Activated T-helper 2 cell treated with anti-CD3 and anti-CD28 coated beads, Interferon-gamma antibody, Interleukin-2, Interleukin-4, amounts not matched to agents 10 μg/mL and 5 μg/mL and 100 μg/mL, durations not matched to agents 14 hours and 24 hours and 36 hours (primary cell): Measurements from ENCODE around the gene EHD4. TPM values are rescaled to one million over a fixed set of nuclear protein-coding genes. Genes with fewer than 3 reads are reported as not detected.

Experiments used
- DNase-seq: peaks from one replicate; pipeline ENCODE4 v3.0.0; 2021; ENCODE audit warnings: low spot score
- H3K27ac Mint-ChIP-seq: one replicate; pipeline ENCODE4 v1.8.0; 2021; ENCODE audit warnings: mixed read lengths
- H3K27me3 Mint-ChIP-seq: one replicate; pipeline ENCODE4 v1.8.0; 2021; ENCODE audit warnings: low read depth, mixed read lengths
- H3K36me3 Mint-ChIP-seq: one replicate; pipeline ENCODE4 v1.8.0; 2021; ENCODE audit warnings: low read depth, mixed read lengths
- H3K4me1 Mint-ChIP-seq: one replicate; pipeline ENCODE4 v1.8.0; 2021; ENCODE audit warnings: low read depth, mixed read lengths
- H3K4me3 Mint-ChIP-seq: one replicate; pipeline ENCODE4 v1.8.0; 2021; ENCODE audit warnings: low read depth, mild to moderate bottlenecking, moderate library complexity, mixed read lengths
- H3K9me3 Mint-ChIP-seq: one replicate; pipeline ENCODE4 v1.8.0; 2021; ENCODE audit warnings: mixed read lengths
- intact Hi-C: fragments of 100-400 bp; cut with micrococcal nuclease; formaldehyde crosslinking; loops from one replicate; pipeline ENCODE4 v1.15.1; 2023
- total RNA-seq: library from RNA; stranded (reverse); gene quantifications from 2 replicates; pipeline ENCODE4 v1.2.3, GENCODE V29; 2022

EHD4 gene
- total RNA-seq, 1 donor from 2014 or later = 22.3 TPM

DNA sequence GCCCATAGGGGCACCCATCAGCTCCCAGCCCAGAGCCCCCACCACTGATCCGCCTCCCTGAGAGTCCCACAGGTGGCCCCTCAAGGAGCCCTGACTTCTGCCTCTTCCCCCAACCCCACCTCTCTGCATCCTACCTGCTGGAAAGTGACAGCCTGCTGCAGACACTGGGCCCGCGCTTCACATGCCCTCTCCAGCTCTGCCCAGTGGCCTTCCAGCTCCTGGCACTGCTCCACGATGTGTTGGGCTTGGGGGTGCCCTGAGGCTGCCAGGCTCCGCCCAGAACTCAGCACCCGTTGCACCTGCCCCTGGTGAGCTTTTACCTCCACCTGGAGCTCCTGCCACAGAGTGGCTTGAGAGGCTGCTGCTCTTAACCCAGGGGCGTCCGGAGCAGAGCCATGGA lies 98.6 kb downstream of the EHD4 start:
- H3K27ac Mint-ChIP-seq = no peak overlapping the region
- no peaks in the 10 kb centered on the region for H3K9me3 Mint-ChIP-seq
- no peak for DNase-seq
- no peaks in the 10 kb centered on the region for H3K27me3 Mint-ChIP-seq
- intact Hi-C loops = no loop called here
- no peak overlapping the region for H3K4me3 Mint-ChIP-seq
- H3K36me3 Mint-ChIP-seq = no peaks in the 10 kb centered on the region
- H3K4me1 Mint-ChIP-seq = peaks cover 12% of the 10 kb centered on the region

DNA sequence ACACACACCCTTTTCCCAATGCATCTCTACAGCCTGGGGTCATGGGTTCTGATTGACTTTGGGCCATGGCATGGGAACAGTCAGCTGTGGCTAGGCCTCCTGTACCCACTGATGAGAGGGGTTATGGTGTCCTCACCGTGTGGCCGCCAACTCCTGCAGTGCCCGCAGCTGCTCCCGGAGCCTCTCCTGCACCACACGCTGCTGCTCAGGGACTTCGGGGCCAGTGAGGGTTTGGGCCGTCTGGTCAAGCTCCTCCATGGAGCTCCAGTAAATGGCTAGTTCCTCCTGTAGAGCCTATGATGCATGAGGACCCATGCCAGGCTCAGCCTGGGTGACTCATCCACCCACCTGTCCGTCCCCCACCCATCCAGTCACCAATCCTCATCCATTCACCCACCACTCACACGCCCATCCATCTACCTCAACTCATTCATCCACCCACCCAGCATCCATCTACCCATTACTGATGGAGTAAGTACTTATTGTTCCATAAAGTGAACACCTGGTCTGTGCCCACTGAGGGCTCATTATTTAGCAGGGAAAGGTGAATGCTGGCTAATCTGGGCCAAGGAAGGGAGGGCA lies 100.1 kb downstream of the EHD4 start:
- H3K4me3 Mint-ChIP-seq = no peak overlapping the region
- H3K4me1 Mint-ChIP-seq = peaks cover 12% of the 10 kb centered on the region
- no peak for DNase-seq
- intact Hi-C loops = no loop called here
- no peaks in the 10 kb centered on the region for H3K9me3 Mint-ChIP-seq
- H3K27ac Mint-ChIP-seq = no peak overlapping the region
- no peaks in the 10 kb centered on the region for H3K27me3 Mint-ChIP-seq
- H3K36me3 Mint-ChIP-seq = no peaks in the 10 kb centered on the region

DNA sequence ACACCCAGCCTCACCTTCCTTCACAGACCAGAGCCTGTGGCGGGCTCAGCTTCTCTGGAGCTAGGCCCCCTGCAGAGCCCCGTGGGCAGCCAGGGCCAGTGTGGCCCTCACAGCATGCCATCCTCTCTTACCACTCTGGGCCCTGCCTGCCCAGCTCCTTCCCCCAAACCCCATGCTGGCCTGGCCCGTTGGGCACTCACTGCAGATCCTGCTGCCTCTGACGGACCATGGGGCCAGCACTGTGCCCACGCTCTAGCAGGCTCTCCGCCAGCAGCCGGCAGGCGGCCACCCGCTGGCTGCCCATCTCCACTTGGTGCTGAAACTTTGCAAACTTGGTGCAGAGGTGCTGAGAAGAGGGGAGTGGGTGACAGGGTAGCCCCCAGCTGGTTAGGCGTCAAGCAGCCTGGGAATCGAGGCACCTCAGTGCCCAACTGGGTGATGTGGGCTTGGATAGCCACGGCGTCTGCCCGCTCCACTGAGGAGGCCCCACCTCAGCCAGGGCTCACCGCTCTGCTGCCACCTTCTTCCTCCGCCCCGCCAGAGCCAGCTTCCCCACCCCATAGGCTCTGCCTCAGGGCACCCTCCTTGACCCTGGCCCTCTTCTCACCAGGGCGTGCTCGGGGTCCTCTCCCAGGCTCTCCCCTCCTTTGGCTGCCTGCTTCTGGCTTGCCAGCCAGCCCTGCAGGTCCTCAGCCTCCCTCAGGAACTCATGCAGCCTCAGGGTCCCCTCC lies 101.0 kb downstream of the EHD4 start:
- Mint-ChIP-seq H3K4me1 (peaks cover 12% of the 10 kb centered on the region), H3K4me3 (no peak overlapping the region), H3K36me3 (no peaks in the 10 kb centered on the region), H3K27ac (peak overlapping the region; percentile 73), H3K27me3 (no peaks in the 10 kb centered on the region), H3K9me3 (no peaks in the 10 kb centered on the region)
- intact Hi-C loops = no loop called here
- DNase-seq = no peak

DNA sequence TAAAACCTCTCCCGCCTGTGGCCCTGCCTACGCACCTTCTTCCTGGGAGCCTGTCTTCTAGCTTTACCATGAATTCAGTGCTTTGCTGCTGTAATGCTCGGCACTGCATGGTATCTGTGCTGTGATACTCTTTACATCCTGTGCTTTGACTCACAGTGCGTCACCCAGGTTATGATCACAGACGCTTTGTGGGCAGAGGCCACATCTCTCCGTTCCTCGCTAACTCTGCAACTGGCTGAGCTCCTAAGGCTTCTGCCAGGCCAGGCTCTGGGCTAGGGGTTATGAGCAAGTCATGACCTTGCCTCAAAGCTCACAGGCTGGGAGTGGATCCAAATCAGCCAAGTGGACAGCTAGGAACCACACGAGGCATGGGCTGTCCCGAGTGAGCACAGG lies 101.7 kb downstream of the EHD4 start:
- Mint-ChIP-seq H3K27ac (peak overlapping the region; percentile 73), H3K9me3 (no peaks in the 10 kb centered on the region), H3K36me3 (no peaks in the 10 kb centered on the region), H3K4me1 (peaks cover 12% of the 10 kb centered on the region), H3K27me3 (no peaks in the 10 kb centered on the region), H3K4me3 (no peak overlapping the region)
- intact Hi-C loops = no loop called here
- DNase-seq = peak; percentile 26

DNA sequence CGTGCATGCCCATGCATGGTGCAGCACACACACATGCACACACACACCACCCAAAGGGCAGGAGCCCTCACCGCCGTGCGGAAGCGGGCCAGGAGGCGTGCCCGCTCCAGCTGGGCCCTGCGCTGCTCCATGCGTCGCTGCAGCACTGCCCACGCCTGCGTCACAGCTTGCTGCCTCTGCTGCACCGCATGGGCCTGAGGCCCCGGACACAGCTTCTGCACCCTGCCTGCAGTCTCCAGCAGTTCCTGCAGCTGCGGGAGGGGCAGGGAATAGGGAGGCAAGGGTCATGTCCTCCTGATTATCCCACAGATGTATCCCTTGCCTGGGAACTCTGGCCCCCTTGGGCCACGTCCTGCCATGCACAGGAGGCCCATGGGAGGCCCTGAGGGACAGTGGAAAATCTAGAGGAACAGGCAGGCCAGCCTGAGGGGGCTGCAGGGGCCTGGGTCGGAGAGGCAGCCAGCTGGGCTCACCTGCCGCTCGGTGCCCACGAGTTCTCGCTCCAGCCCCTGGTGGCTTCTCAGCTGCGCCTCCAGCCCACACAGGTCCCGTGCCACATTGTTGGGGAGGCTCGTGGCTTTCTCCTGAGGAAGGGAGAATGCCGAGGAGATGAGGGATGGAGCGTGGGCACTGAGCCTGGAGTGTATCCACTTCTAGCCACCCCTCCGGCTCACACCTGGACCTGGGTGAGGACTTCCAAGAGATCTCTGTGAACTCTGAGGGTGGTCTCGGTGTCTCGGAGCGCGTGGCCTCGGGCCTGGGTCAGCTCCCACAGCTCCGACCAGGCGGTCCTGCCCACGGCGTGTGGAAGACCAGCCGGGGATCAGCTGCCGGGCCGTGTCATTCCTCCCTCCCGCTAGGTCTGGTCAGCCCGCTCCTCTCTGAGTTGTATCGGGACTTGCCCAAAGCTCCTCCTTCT lies 102.3 kb downstream of the EHD4 start:
- H3K36me3 Mint-ChIP-seq = no peaks in the 10 kb centered on the region
- no peaks in the 10 kb centered on the region for H3K27me3 Mint-ChIP-seq
- no peak for DNase-seq
- intact Hi-C loops = no loop called here
- H3K4me3 Mint-ChIP-seq = no peak overlapping the region
- H3K27ac Mint-ChIP-seq = peak overlapping the region; percentile 73
- H3K4me1 Mint-ChIP-seq = peaks cover 12% of the 10 kb centered on the region
- H3K9me3 Mint-ChIP-seq = no peaks in the 10 kb centered on the region

DNA sequence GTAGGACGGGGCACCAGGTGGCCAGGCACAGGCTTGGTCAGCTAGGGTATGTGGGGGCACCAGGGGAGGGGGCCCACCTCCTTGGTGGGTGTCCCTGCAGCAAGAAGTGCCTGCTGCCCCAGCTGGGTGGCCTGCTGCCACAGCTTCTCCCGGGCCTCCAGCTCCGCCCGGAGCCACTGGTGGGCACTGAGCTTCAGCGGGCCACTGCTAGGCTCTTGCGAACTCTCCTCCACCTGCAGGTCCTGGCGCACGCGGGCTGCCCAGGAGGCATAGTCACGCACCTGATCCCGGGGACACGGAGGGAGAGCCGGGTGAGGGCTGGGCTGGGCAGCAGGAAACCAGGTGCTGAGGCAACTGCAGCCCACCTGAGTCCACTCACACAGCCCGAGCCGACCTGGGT lies 104.0 kb downstream of the EHD4 start:
- Mint-ChIP-seq H3K9me3 (no peaks in the 10 kb centered on the region), H3K4me1 (peaks cover 12% of the 10 kb centered on the region), H3K27me3 (no peaks in the 10 kb centered on the region), H3K4me3 (no peak overlapping the region), H3K36me3 (no peaks in the 10 kb centered on the region), H3K27ac (no peak overlapping the region)
- DNase-seq = no peak
- intact Hi-C loops = no loop called here

DNA sequence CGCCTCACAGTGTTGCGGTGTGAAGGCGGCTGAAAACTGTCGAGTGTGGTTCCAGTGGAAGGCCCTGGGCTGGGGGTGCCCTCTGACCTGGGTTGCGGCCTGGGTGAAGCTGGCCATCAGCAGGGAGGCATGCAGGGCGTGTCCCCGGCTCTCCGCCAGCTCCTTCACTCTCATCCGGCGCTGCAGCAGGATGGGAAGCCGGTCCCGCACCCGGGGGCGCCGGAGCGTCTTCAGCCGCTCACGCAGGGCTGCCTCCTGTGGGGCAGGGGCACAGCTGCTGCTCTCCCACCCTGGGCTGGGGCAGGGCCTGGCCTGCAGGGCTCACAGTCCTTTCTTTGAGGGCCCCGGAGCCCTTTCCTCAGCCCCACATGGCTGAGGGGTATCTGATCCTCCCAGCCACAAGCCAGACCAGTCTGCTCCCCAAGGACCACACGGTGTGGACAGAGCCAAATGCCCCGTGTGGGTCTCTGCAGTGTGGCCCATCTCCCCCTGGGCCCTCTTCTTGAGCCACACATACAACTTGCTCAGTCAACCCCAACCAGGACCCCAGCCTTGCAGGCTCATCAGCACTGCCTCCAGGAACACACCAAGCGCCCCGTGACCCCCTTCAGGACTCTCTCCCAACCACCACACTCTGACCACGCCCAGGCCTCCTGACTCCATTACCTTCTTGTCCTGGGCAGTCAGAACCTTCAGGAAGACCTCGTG lies 105.3 kb downstream of the EHD4 start:
- no peaks in the 10 kb centered on the region for H3K27me3 Mint-ChIP-seq
- peaks cover 7% of the 10 kb centered on the region for H3K4me1 Mint-ChIP-seq
- H3K4me3 Mint-ChIP-seq = no peak overlapping the region
- intact Hi-C loops = no loop called here
- DNase-seq = no peak
- no peak overlapping the region for H3K27ac Mint-ChIP-seq
- no peaks in the 10 kb centered on the region for H3K36me3 Mint-ChIP-seq
- no peaks in the 10 kb centered on the region for H3K9me3 Mint-ChIP-seq

DNA sequence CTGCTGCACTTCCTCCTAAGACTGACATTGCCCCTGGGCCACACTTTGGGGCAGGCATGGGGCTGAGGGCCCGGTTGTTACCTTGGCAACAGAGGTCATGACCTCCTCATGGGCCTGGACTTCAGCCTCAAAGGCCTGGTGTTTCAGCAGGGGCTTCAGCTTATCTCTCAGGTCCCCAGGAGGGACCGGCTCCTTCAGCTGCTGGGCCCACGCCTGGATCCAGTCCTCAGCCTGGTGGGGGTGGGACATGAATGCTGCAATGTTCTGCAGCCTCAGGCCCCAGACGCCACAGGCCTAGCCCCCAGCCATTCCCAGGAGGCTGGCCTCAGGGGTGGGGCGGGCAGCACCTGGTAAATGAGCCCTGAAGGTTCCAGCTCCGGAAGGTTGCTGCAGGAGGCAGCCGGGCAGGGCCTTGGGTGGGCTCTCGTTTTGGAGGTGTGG lies 106.1 kb downstream of the EHD4 start:
- H3K4me3 Mint-ChIP-seq = no peak overlapping the region
- H3K9me3 Mint-ChIP-seq = no peaks in the 10 kb centered on the region
- no peak for DNase-seq
- peaks cover 7% of the 10 kb centered on the region for H3K4me1 Mint-ChIP-seq
- no peaks in the 10 kb centered on the region for H3K36me3 Mint-ChIP-seq
- intact Hi-C loops = no loop called here
- H3K27me3 Mint-ChIP-seq = peaks cover 1% of the 10 kb centered on the region
- H3K27ac Mint-ChIP-seq = no peak overlapping the region

DNA sequence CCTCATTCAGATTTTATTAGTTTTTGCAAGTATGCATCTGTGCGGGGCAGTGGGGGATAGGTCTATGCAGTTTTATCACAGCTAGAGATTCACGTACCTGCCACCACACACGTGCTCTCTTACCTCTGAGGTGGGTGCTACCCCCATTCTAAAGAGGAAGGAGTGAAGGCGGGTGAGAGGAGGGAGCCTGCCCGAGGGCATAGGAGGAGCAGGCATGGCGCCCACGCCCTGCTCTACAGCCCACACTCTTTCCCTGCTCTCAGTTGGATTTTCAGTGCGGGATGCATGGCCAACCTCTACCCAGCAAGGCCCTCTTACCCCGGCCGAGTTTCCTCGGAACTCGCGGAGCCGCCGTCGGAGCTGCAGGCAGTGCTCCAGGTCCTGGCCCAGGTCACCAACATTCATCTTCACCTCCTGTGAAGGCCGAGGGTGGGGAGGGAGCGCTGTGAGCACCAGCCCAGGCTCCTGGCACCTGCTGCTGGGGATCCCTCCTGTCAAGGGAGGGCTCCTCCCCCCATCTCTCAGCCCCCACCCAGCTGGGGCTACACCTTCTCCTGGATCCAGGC lies 106.8 kb downstream of the EHD4 start:
- DNase-seq = no peak
- Mint-ChIP-seq H3K4me3 (no peak overlapping the region), H3K27me3 (peaks cover 1% of the 10 kb centered on the region), H3K9me3 (no peaks in the 10 kb centered on the region), H3K4me1 (peaks cover 2% of the 10 kb centered on the region), H3K27ac (no peak overlapping the region), H3K36me3 (no peaks in the 10 kb centered on the region)
- intact Hi-C loops = no loop called here

DNA sequence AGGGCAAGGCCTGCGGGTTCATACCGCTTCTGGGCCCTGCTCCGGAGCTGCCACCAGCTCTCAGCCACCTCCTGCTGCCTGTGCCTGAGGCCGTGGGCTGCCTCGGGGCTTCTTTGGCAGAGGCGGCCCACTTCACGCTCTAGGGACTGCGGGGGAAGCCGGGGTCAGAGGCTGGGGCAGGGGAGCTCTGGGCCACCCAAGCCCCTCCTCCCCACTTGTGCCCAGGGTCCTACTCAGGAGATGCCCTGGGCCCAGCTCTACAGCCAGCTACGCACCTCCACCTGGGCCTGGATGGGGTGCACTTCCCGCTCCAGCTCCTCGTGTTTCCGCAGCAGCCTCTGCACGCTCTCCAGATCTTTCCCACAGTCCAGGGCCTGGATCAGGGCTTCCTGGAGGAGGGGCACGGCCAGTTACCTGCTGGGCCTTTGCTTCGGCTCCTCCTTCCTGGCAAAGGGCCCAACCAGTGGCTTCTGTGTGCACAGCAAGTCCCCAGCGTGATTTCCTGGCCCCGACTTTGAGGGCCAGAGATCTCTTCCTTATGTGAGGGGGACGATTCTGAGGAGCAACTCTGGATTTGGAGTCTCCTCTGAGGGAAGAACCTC lies 109.7 kb downstream of the EHD4 start:
- H3K9me3 Mint-ChIP-seq = no peaks in the 10 kb centered on the region
- H3K27me3 Mint-ChIP-seq = peaks cover 3% of the 10 kb centered on the region
- no peak for DNase-seq
- no peak overlapping the region for H3K27ac Mint-ChIP-seq
- H3K4me1 Mint-ChIP-seq = peaks cover 3% of the 10 kb centered on the region
- H3K4me3 Mint-ChIP-seq = no peak overlapping the region
- no peaks in the 10 kb centered on the region for H3K36me3 Mint-ChIP-seq
- intact Hi-C loops = no loop called here

DNA sequence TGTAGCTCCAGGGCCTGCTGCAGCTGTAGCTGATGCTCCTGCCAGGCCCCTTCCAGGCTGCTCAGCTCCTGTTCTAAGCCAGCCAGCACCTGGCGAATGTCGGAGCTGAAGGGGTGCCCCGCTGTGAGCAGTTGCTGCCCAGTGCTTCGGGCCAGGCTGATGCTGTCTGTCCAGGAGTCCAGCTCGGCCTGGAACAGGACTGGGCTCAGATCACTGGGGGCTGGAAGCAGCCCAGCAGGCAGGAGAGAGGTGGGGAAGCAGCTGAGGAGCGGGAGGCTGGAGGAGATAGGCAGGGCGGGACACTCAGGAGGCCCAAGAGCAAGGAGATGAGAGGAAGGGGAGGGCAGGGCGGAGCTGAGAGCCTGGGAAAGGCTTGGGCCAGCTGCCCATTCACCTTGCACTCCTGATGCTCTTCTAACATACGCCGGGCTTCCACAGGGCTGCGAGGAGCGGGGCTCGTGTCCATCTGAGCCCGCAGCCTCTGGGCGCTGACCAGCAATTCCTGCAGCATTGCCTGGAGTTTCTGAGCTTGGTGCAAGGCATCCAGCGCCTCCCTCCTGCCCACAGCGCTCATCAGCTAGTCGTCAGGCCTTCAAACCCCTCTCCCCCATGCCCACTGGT lies 110.5 kb downstream of the EHD4 start:
- H3K27me3 Mint-ChIP-seq = peaks cover 3% of the 10 kb centered on the region
- no peaks in the 10 kb centered on the region for H3K9me3 Mint-ChIP-seq
- no peak overlapping the region for H3K4me3 Mint-ChIP-seq
- H3K4me1 Mint-ChIP-seq = peaks cover 3% of the 10 kb centered on the region
- H3K36me3 Mint-ChIP-seq = no peaks in the 10 kb centered on the region
- H3K27ac Mint-ChIP-seq = no peak overlapping the region
- no peak for DNase-seq
- intact Hi-C loops = no loop called here
